GM12864 (cell line): Measurements from ENCODE around the gene PLCG2.
"Not testable (repeated sequence)": the region's sequence is repeated elsewhere in the genome, so short reads cannot be mapped to it uniquely, and the experiment has no call there.

Experiments
- DNase-seq: peaks from one replicate; pipeline ENCODE4 v3.0.0-alpha.2; 2011; ENCODE audit warnings: low read depth
- H3K4me3 ChIP-seq: 2 replicates; pipeline ENCODE4 v1.5.1; 2011; ENCODE audit warnings: mild to moderate bottlenecking, low read depth, low read length, control low read depth
- CTCF ChIP-seq: IDR thresholded peaks from 2 replicates; pipeline ENCODE4 v1.5.1; 2011; ENCODE audit warnings: low read depth, mild to moderate bottlenecking, moderate library complexity, low read length, control low read depth, inconsistent platforms; ENCODE audit errors: missing control alignments

Gene PLCG2

GRCh38 chr16:81928975-81929374, 149.9 kb downstream of the PLCG2 start:
- no peak for TF ChIP-seq CTCF
- no peak for DNase-seq
- H3K4me3 ChIP-seq = no peak overlapping the region

- TF ChIP-seq CTCF = no peak
- no peak overlapping the region for H3K4me3 ChIP-seq
- DNase-seq = no peak
Observed at GRCh38 chr16:81929841-81930240, 150.8 kb downstream of the PLCG2 start.

GRCh38 chr16:81931927-81932326, 152.8 kb downstream of the PLCG2 start:
- TF ChIP-seq CTCF = no peak
- DNase-seq = no peak
- no peak overlapping the region for H3K4me3 ChIP-seq

GRCh38 chr16:81932668-81933067, 153.6 kb downstream of the PLCG2 start:
- no peak overlapping the region for H3K4me3 ChIP-seq
- TF ChIP-seq CTCF = no peak
- DNase-seq = no peak

- H3K4me3 ChIP-seq = no peak overlapping the region
- no peak for DNase-seq
- TF ChIP-seq CTCF = no peak
Observed at GRCh38 chr16:81933361-81933760, 154.3 kb downstream of the PLCG2 start.

- not testable (repeated sequence) for DNase-seq, H3K4me3 ChIP-seq
Observed at GRCh38 chr16:81934711-81935110, 155.6 kb downstream of the PLCG2 start.

GRCh38 chr16:81936209-81937000, 157.3 kb downstream of the PLCG2 start:
- no peak for DNase-seq
- H3K4me3 ChIP-seq = no peak overlapping the region
- no peak for TF ChIP-seq CTCF
